HG02571 (cell line): ENCODE data around the gene SOX30.
A peak's percentile ranks its signal among the peaks of the same experiment; 100 is the strongest.

Source experiments
- ATAC-seq: cut with Tn5 transposase; IDR thresholded peaks from one replicate; pipeline ENCODE4 v1.9.1; 2021; ENCODE audit warnings: mild to moderate bottlenecking, moderate library complexity; ENCODE audit not compliant: unreplicated experiment

The SOX30 gene

GRCh38 chr5:157610990-157611389, 41.2 kb downstream of the SOX30 start:
- no peak for ATAC-seq

GRCh38 chr5:157608972-157609565, 43.2 kb downstream of the SOX30 start:
- ATAC-seq = no peak

GRCh38 chr5:157607371-157608161, 44.7 kb downstream of the SOX30 start:
- ATAC-seq = no peak

- no peak for ATAC-seq
These were observed 46.2 kb downstream of the SOX30 start for GRCh38 chr5:157606046-157606445.

- ATAC-seq = no peak
These were observed 48.7 kb downstream of the SOX30 start for GRCh38 chr5:157603333-157604190.

GRCh38 chr5:157602505-157602904, 49.7 kb downstream of the SOX30 start:
- ATAC-seq = peak; percentile 59

GRCh38 chr5:157600252-157600651, 52.0 kb downstream of the SOX30 start:
- no peak for ATAC-seq

- no peak for ATAC-seq
These were observed 52.7 kb downstream of the SOX30 start for GRCh38 chr5:157599565-157599964.

- ATAC-seq = no peak
These were observed 53.8 kb downstream of the SOX30 start for GRCh38 chr5:157598350-157598936.

GRCh38 chr5:157597277-157597676, 55.0 kb downstream of the SOX30 start:
- no peak for ATAC-seq

- ATAC-seq = peak; percentile 75
These were observed 55.8 kb downstream of the SOX30 start for GRCh38 chr5:157596487-157596886.

GRCh38 chr5:157594675-157595459, 57.4 kb downstream of the SOX30 start:
- no peak for ATAC-seq

- no peak for ATAC-seq
These were observed 58.0 kb downstream of the SOX30 start for GRCh38 chr5:157594257-157594656.

GRCh38 chr5:157593052-157593757, 59.0 kb downstream of the SOX30 start:
- ATAC-seq = no peak

- no peak for ATAC-seq
These were observed 59.6 kb downstream of the SOX30 start for GRCh38 chr5:157592594-157592993.

GRCh38 chr5:157590478-157590877, 61.8 kb downstream of the SOX30 start:
- no peak for ATAC-seq

- no peak for ATAC-seq
These were observed 67.6 kb downstream of the SOX30 start for GRCh38 chr5:157584628-157585027.

GRCh38 chr5:157582731-157583620, 69.3 kb downstream of the SOX30 start:
- no peak for ATAC-seq

- ATAC-seq = no peak
These were observed 70.3 kb downstream of the SOX30 start for GRCh38 chr5:157581901-157582300.
